ENCODE data around the gene ZFX. TPM values are rescaled to one million over a fixed set of nuclear protein-coding genes. Genes with fewer than 3 reads are reported as not detected.

The ZFX gene
- total RNA-seq, 2 experiments from 2014 or later, result 38.8 to 40.4 TPM

GRCh38 chrX:24147165-24147564 lies 2.4 kb upstream of the ZFX start:
- peak overlapping the region; percentile 92 for H3K27ac Mint-ChIP-seq
- DNase-seq (no peak), ATAC-seq (no peak)
- no peaks in the 10 kb centered on the region for H3K27me3 Mint-ChIP-seq
- H3K4me3 Mint-ChIP-seq, result peak overlapping the region; percentile 21
- intact Hi-C loops (cut with micrococcal nuclease), result no loop called here
- H3K9me3 Mint-ChIP-seq, result no peaks in the 10 kb centered on the region
- CTCF ChIA-PET, result no interaction called here
- no peak for TF ChIP-seq CTCF (IDR thresholded peaks at IDR 0.05)
- POLR2A ChIA-PET, result no interaction called here
- peaks cover 14% of the 10 kb centered on the region for H3K36me3 Mint-ChIP-seq (ENCODE audit: low read depth)
- H3K4me1 Mint-ChIP-seq (ENCODE audit: low read depth), result peaks cover 33% of the 10 kb centered on the region

- ATAC-seq, result no peak
- TF ChIP-seq CTCF (IDR thresholded peaks at IDR 0.05), result no peak
- H3K4me1 Mint-ChIP-seq (ENCODE audit: low read depth), result peaks cover 42% of the 10 kb centered on the region
- H3K4me3 Mint-ChIP-seq, result peak overlapping the region; percentile 73
- H3K9me3 Mint-ChIP-seq, result no peaks in the 10 kb centered on the region
- CTCF ChIA-PET, result no interaction called here
- no peak for DNase-seq
- H3K27ac Mint-ChIP-seq, result peak overlapping the region; percentile 92
- intact Hi-C loops (cut with micrococcal nuclease), result no loop called here
- POLR2A ChIA-PET, result interaction anchor here (0.6 kb wide), 1 partner anchor 95 kb away, joined by 3 read pairs; no protein-coding TSS in a partner anchor
- H3K27me3 Mint-ChIP-seq, result no peaks in the 10 kb centered on the region
- peaks cover 22% of the 10 kb centered on the region for H3K36me3 Mint-ChIP-seq (ENCODE audit: low read depth)
Measured at GRCh38 chrX:24148121-24148520, 1.4 kb upstream of the ZFX start.

GRCh38 chrX:24148535-24149350 lies 786 bp upstream of the ZFX start:
- peaks cover 25% of the 10 kb centered on the region for H3K36me3 Mint-ChIP-seq (ENCODE audit: low read depth)
- ChIA-PET POLR2A (interaction anchor here (0.6 kb wide), 1 partner anchor 95 kb away, joined by 3 read pairs; no protein-coding TSS in a partner anchor), CTCF (no interaction called here)
- intact Hi-C loops (cut with micrococcal nuclease), result no loop called here
- peak overlapping the region; percentile 73 for H3K4me3 Mint-ChIP-seq
- TF ChIP-seq CTCF (IDR thresholded peaks at IDR 0.05), result no peak
- peaks cover 48% of the 10 kb centered on the region for H3K4me1 Mint-ChIP-seq (ENCODE audit: low read depth)
- peak; percentile 33 for DNase-seq
- H3K27ac Mint-ChIP-seq, result peak overlapping the region; percentile 92
- no peaks in the 10 kb centered on the region for H3K9me3 Mint-ChIP-seq
- ATAC-seq, result peak; percentile 1
- no peaks in the 10 kb centered on the region for H3K27me3 Mint-ChIP-seq

GRCh38 chrX:24150051-24150790 lies 692 bp downstream of the ZFX start:
- peak overlapping the region; percentile 91 for H3K27ac Mint-ChIP-seq
- DNase-seq (peak; percentile 85), ATAC-seq (peak; percentile 81)
- POLR2A ChIA-PET, result interaction anchor here (1.7 kb wide), 1 partner anchor 26 kb away, joined by 4 read pairs; no protein-coding TSS in a partner anchor
- peak overlapping the region; percentile 93 for H3K4me3 Mint-ChIP-seq
- H3K4me1 Mint-ChIP-seq (ENCODE audit: low read depth), result peaks cover 49% of the 10 kb centered on the region
- H3K36me3 Mint-ChIP-seq (ENCODE audit: low read depth), result peaks cover 29% of the 10 kb centered on the region
- peak; percentile 37 for TF ChIP-seq CTCF (IDR thresholded peaks at IDR 0.05)
- no peaks in the 10 kb centered on the region for H3K27me3 Mint-ChIP-seq
- intact Hi-C loops (cut with micrococcal nuclease), result loop anchor here (5.0 kb wide), 1 partner anchor 68 kb away; no protein-coding TSS in a partner anchor
- CTCF ChIA-PET, result no interaction called here
- no peaks in the 10 kb centered on the region for H3K9me3 Mint-ChIP-seq
